Ishikawa (cell line): ENCODE results near the gene ADAMTSL1.

Experiments
- CEBPB ChIP-seq: IDR thresholded peaks from 2 replicates; pipeline ENCODE4 v1.6.1; 2012
- CREB1 ChIP-seq: IDR thresholded peaks from 2 replicates; pipeline ENCODE4 v1.6.1; 2012; ENCODE audit warnings: low read depth
- EP300 ChIP-seq: IDR thresholded peaks from 2 replicates; pipeline ENCODE4 v1.6.1; 2012; ENCODE audit warnings: borderline replicate concordance
- RAD21 ChIP-seq: IDR thresholded peaks from 2 replicates; pipeline ENCODE4 v1.6.1; 2012; ENCODE audit warnings: low read depth
- TAF1 ChIP-seq: IDR thresholded peaks from 2 replicates; pipeline ENCODE4 v1.6.1; 2012; ENCODE audit warnings: low read depth, mild to moderate bottlenecking
- TEAD4 ChIP-seq: IDR thresholded peaks from 2 replicates; pipeline ENCODE4 v1.6.1; 2012
- TF ChIP-seq, protein P1 (sequence below): IDR thresholded peaks from 2 replicates; pipeline ENCODE4 v1.6.1; 2012; ENCODE audit warnings: low read depth, mild to moderate bottlenecking

DNA sequence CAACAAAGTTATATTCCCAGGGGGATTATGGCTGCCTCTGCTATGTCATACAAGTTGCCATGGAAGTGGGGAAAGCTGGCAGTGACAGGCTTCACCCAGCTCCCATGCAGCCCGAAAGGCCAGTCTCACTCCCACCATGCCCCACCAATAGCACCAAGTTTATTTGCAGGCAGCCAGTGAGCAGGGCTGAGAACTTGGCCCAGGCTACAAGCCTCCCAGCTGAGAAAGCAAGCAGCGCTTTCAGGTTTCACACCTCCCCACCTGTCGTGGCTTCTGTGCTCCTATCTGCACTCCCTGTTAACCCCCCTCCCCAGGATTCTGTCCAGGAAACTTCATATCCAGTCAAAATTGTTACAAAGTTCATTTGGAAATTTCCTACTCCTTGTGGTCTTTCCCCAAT lies 404.0 kb downstream of the ADAMTSL1 start:
- no peak for TF ChIP-seq CEBPB
- TF ChIP-seq RAD21 = no peak
- no peak for TF ChIP-seq CREB1
- no peak for TF ChIP-seq TAF1
- TF ChIP-seq, protein P1, sequence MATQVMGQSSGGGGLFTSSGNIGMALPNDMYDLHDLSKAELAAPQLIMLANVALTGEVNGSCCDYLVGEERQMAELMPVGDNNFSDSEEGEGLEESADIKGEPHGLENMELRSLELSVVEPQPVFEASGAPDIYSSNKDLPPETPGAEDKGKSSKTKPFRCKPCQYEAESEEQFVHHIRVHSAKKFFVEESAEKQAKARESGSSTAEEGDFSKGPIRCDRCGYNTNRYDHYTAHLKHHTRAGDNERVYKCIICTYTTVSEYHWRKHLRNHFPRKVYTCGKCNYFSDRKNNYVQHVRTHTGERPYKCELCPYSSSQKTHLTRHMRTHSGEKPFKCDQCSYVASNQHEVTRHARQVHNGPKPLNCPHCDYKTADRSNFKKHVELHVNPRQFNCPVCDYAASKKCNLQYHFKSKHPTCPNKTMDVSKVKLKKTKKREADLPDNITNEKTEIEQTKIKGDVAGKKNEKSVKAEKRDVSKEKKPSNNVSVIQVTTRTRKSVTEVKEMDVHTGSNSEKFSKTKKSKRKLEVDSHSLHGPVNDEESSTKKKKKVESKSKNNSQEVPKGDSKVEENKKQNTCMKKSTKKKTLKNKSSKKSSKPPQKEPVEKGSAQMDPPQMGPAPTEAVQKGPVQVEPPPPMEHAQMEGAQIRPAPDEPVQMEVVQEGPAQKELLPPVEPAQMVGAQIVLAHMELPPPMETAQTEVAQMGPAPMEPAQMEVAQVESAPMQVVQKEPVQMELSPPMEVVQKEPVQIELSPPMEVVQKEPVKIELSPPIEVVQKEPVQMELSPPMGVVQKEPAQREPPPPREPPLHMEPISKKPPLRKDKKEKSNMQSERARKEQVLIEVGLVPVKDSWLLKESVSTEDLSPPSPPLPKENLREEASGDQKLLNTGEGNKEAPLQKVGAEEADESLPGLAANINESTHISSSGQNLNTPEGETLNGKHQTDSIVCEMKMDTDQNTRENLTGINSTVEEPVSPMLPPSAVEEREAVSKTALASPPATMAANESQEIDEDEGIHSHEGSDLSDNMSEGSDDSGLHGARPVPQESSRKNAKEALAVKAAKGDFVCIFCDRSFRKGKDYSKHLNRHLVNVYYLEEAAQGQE = no peak
- no peak for TF ChIP-seq TEAD4
- TF ChIP-seq EP300 = no peak
